ENCODE data around the gene HHAT.

The HHAT gene

GRCh38 chr1:210315529-210315928 is 13.2 kb upstream of the HHAT start:
- Histone ChIP-seq H3K27me3 (ENCODE audit: insufficient read depth, insufficient read length) (no peaks in the 10 kb centered on the region), H3K4me1 (ENCODE audit: insufficient read depth, insufficient read length) (no peaks in the 10 kb centered on the region), H3K4me3 (ENCODE audit: insufficient read length, low read depth) (no peak overlapping the region), H3K9ac (ENCODE audit: insufficient read length, low read depth) (no peak overlapping the region), H3K9me3 (ENCODE audit: insufficient read depth, low read length) (no peaks in the 10 kb centered on the region; the same call in 1 of the 2 replicates), H3K36me3 (ENCODE audit: insufficient read depth, insufficient read length, low read length) (no peaks in the 10 kb centered on the region)
- no peak for TF ChIP-seq YY1 (IDR thresholded peaks at IDR 0.05; ENCODE audit: insufficient read depth, insufficient read length)
- no peak for TF ChIP-seq ZNF274 (IDR thresholded peaks at IDR 0.05; ENCODE audit: low read depth, low read length)
- no peak for TF ChIP-seq SUZ12 (IDR thresholded peaks at IDR 0.05; ENCODE audit: extremely low read depth, insufficient read depth, insufficient read length)
- no peak for DNase-seq (ENCODE audit: low read depth, low spot score)

- no peaks in the 10 kb centered on the region for H3K36me3 ChIP-seq (ENCODE audit: insufficient read depth, insufficient read length, low read length)
- no peak for TF ChIP-seq ZNF274 (IDR thresholded peaks at IDR 0.05; ENCODE audit: low read depth, low read length)
- TF ChIP-seq YY1 (IDR thresholded peaks at IDR 0.05; ENCODE audit: insufficient read depth, insufficient read length), result no peak
- no peak for TF ChIP-seq SUZ12 (IDR thresholded peaks at IDR 0.05; ENCODE audit: extremely low read depth, insufficient read depth, insufficient read length)
- no peak for DNase-seq (ENCODE audit: low read depth, low spot score)
- no peaks in the 10 kb centered on the region for H3K27me3 ChIP-seq (ENCODE audit: insufficient read depth, insufficient read length)
- H3K9ac ChIP-seq (ENCODE audit: insufficient read length, low read depth), result no peak overlapping the region
- H3K4me1 ChIP-seq (ENCODE audit: insufficient read depth, insufficient read length), result no peaks in the 10 kb centered on the region
- no peak overlapping the region for H3K4me3 ChIP-seq (ENCODE audit: insufficient read length, low read depth)
- no peaks in the 10 kb centered on the region; the same call in none of the 2 replicates for H3K9me3 ChIP-seq (ENCODE audit: insufficient read depth, low read length)
Observed at GRCh38 chr1:210321131-210321530, 7.6 kb upstream of the HHAT start.

GRCh38 chr1:210321552-210321951 is 7.2 kb upstream of the HHAT start:
- Histone ChIP-seq H3K4me1 (ENCODE audit: insufficient read depth, insufficient read length) (no peaks in the 10 kb centered on the region), H3K9me3 (ENCODE audit: insufficient read depth, low read length) (no peaks in the 10 kb centered on the region; the same call in none of the 2 replicates), H3K4me3 (ENCODE audit: insufficient read length, low read depth) (no peak overlapping the region), H3K27me3 (ENCODE audit: insufficient read depth, insufficient read length) (no peaks in the 10 kb centered on the region), H3K9ac (ENCODE audit: insufficient read length, low read depth) (no peak overlapping the region), H3K36me3 (ENCODE audit: insufficient read depth, insufficient read length, low read length) (no peaks in the 10 kb centered on the region)
- no peak for DNase-seq (ENCODE audit: low read depth, low spot score)
- TF ChIP-seq YY1 (IDR thresholded peaks at IDR 0.05; ENCODE audit: insufficient read depth, insufficient read length) (no peak), SUZ12 (IDR thresholded peaks at IDR 0.05; ENCODE audit: extremely low read depth, insufficient read depth, insufficient read length) (no peak), ZNF274 (IDR thresholded peaks at IDR 0.05; ENCODE audit: low read depth, low read length) (no peak)

GRCh38 chr1:210323957-210324356 is 4.7 kb upstream of the HHAT start:
- Histone ChIP-seq H3K36me3 (ENCODE audit: insufficient read depth, insufficient read length, low read length) (no peaks in the 10 kb centered on the region), H3K9me3 (ENCODE audit: insufficient read depth, low read length) (no peaks in the 10 kb centered on the region; the same call in 1 of the 2 replicates), H3K9ac (ENCODE audit: insufficient read length, low read depth) (no peak overlapping the region), H3K4me1 (ENCODE audit: insufficient read depth, insufficient read length) (no peaks in the 10 kb centered on the region), H3K27me3 (ENCODE audit: insufficient read depth, insufficient read length) (peaks cover 14% of the 10 kb centered on the region), H3K4me3 (ENCODE audit: insufficient read length, low read depth) (no peak overlapping the region)
- no peak for DNase-seq (ENCODE audit: low read depth, low spot score)
- TF ChIP-seq ZNF274 (IDR thresholded peaks at IDR 0.05; ENCODE audit: low read depth, low read length), result no peak
- TF ChIP-seq SUZ12 (IDR thresholded peaks at IDR 0.05; ENCODE audit: extremely low read depth, insufficient read depth, insufficient read length), result no peak
- no peak for TF ChIP-seq YY1 (IDR thresholded peaks at IDR 0.05; ENCODE audit: insufficient read depth, insufficient read length)

GRCh38 chr1:210325026-210325670 is 3.6 kb upstream of the HHAT start:
- Histone ChIP-seq H3K36me3 (ENCODE audit: insufficient read depth, insufficient read length, low read length) (no peaks in the 10 kb centered on the region), H3K4me3 (ENCODE audit: insufficient read length, low read depth) (no peak overlapping the region), H3K4me1 (ENCODE audit: insufficient read depth, insufficient read length) (no peaks in the 10 kb centered on the region), H3K9ac (ENCODE audit: insufficient read length, low read depth) (no peak overlapping the region), H3K27me3 (ENCODE audit: insufficient read depth, insufficient read length) (peaks cover 24% of the 10 kb centered on the region), H3K9me3 (ENCODE audit: insufficient read depth, low read length) (no peaks in the 10 kb centered on the region; the same call in 1 of the 2 replicates)
- DNase-seq (ENCODE audit: low read depth, low spot score), result no peak
- TF ChIP-seq SUZ12 (IDR thresholded peaks at IDR 0.05; ENCODE audit: extremely low read depth, insufficient read depth, insufficient read length), result no peak
- no peak for TF ChIP-seq ZNF274 (IDR thresholded peaks at IDR 0.05; ENCODE audit: low read depth, low read length)
- TF ChIP-seq YY1 (IDR thresholded peaks at IDR 0.05; ENCODE audit: insufficient read depth, insufficient read length), result no peak

- H3K4me1 ChIP-seq (ENCODE audit: insufficient read depth, insufficient read length), result no peaks in the 10 kb centered on the region
- H3K9me3 ChIP-seq (ENCODE audit: insufficient read depth, low read length), result no peaks in the 10 kb centered on the region; the same call in 1 of the 2 replicates
- H3K4me3 ChIP-seq (ENCODE audit: insufficient read length, low read depth), result peak overlapping the region; percentile 73
- H3K9ac ChIP-seq (ENCODE audit: insufficient read length, low read depth), result peak overlapping the region; percentile 86
- TF ChIP-seq SUZ12 (IDR thresholded peaks at IDR 0.05; ENCODE audit: extremely low read depth, insufficient read depth, insufficient read length), result no peak
- TF ChIP-seq ZNF274 (IDR thresholded peaks at IDR 0.05; ENCODE audit: low read depth, low read length), result no peak
- TF ChIP-seq YY1 (IDR thresholded peaks at IDR 0.05; ENCODE audit: insufficient read depth, insufficient read length), result no peak
- peaks cover 53% of the 10 kb centered on the region for H3K27me3 ChIP-seq (ENCODE audit: insufficient read depth, insufficient read length)
- no peaks in the 10 kb centered on the region for H3K36me3 ChIP-seq (ENCODE audit: insufficient read depth, insufficient read length, low read length)
- DNase-seq (ENCODE audit: low read depth, low spot score), result no peak
Observed at GRCh38 chr1:210328032-210328745, 513 bp upstream of the HHAT start.

GRCh38 chr1:210330279-210330866 is 1.7 kb downstream of the HHAT start:
- DNase-seq (ENCODE audit: low read depth, low spot score), result no peak
- H3K27me3 ChIP-seq (ENCODE audit: insufficient read depth, insufficient read length), result peaks cover 57% of the 10 kb centered on the region
- no peak for TF ChIP-seq YY1 (IDR thresholded peaks at IDR 0.05; ENCODE audit: insufficient read depth, insufficient read length)
- TF ChIP-seq ZNF274 (IDR thresholded peaks at IDR 0.05; ENCODE audit: low read depth, low read length), result no peak
- TF ChIP-seq SUZ12 (IDR thresholded peaks at IDR 0.05; ENCODE audit: extremely low read depth, insufficient read depth, insufficient read length), result no peak
- no peak overlapping the region for H3K4me3 ChIP-seq (ENCODE audit: insufficient read length, low read depth)
- H3K9me3 ChIP-seq (ENCODE audit: insufficient read depth, low read length), result no peaks in the 10 kb centered on the region
- H3K36me3 ChIP-seq (ENCODE audit: insufficient read depth, insufficient read length, low read length), result no peaks in the 10 kb centered on the region
- H3K4me1 ChIP-seq (ENCODE audit: insufficient read depth, insufficient read length), result no peaks in the 10 kb centered on the region
- H3K9ac ChIP-seq (ENCODE audit: insufficient read length, low read depth), result no peak overlapping the region
